RKO (cell line): ENCODE results near the gene DAB2IP.

ENCODE experiments used
- DNase-seq: peaks from one replicate; pipeline ENCODE4 v3.0.0-alpha.2; 2016; ENCODE audit warnings: low spot score

Gene DAB2IP

DNA sequence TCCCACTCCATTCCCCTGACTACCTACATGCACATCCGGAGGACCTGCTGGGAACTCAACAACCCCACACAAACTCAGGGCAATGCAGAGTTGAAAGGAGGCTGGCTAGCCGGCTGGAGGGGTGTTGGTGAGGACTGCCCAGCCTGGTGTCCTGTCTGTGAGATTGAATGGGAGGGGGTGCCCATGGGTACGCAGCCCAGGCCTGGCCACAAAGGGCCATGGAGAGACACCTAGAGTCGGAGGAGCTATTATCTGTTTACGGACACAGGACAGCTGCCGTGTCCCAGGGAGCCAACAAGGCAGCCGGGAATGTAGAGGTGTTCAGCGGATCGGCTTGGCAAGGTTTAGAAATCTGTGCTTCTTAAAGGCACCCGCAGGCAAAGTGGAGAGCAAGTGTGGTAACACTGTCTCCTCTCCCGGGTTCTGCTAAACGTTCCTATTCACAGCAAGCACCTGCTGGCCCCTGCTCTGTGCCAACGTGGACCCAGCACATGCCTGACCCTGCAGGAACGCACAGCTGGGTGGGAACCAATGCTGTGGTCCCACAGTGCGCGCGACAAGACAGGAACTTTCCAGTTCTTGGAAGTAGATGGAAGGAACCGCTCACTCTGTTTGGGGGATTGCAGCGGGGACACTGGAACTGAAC, 166.7 kb downstream of the DAB2IP start:
- no peak for DNase-seq

- DNase-seq: no peak
These were observed 167.5 kb downstream of the DAB2IP start for GRCh38 chr9:121818841-121819427.

- DNase-seq: peak; percentile 35
These were observed 168.2 kb downstream of the DAB2IP start for GRCh38 chr9:121819428-121820231.

DNA sequence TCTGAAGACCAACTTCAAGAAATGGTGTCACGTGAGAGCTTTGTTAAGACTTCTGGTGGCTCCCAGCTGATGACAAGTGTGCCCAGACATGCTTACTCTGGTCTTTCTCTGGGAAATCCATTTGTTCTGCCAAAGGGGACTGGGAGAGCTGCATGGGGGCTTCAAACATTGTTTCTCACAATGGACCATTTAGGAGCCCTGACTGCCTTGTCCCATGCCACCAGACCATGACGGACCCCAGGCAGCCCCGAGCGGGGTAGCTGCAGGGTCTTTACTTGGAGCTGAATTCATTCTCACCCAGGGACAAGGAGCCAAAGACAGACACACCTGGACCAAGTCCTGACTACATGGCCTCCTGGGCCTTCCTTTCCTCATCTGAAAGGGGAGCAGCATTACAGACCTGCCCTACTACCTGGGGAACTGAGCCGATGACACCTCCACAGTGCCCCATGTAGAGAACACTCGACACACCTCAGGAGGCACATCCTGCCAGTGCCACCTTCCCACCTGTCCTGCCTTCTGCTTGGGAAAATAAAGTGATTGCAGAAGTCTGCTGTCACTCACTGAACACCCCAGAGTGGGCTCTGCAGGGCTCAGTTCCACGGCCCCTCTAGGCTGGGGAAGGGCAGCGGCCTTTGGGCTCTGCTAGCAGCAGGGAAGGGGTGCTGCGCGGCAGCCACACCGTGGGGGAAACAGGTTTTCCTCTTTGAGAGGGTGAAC, 169.0 kb downstream of the DAB2IP start:
- DNase-seq: no peak

DNA sequence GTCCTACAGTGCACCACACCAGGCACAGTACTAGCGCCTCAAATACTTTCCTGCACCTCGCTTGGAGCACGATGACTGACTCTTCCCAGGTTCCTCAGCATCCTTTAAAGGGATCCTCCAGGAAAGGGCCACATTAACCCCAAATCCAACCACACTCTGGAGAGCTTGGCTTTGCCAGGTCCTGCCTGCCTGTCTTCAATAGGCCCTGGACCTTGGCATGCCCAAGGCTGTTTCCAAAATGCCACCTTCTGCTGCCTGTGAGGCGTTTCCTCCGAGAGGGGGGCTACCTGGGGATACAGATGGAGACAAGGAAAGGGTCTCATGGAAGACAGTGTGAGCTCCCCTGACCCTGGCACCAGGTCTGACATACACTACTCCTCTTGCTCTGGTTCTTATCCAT, 169.9 kb downstream of the DAB2IP start:
- DNase-seq: no peak

GRCh38 chr9:121822093-121823085, 171.0 kb downstream of the DAB2IP start:
- DNase-seq: no peak

DNA sequence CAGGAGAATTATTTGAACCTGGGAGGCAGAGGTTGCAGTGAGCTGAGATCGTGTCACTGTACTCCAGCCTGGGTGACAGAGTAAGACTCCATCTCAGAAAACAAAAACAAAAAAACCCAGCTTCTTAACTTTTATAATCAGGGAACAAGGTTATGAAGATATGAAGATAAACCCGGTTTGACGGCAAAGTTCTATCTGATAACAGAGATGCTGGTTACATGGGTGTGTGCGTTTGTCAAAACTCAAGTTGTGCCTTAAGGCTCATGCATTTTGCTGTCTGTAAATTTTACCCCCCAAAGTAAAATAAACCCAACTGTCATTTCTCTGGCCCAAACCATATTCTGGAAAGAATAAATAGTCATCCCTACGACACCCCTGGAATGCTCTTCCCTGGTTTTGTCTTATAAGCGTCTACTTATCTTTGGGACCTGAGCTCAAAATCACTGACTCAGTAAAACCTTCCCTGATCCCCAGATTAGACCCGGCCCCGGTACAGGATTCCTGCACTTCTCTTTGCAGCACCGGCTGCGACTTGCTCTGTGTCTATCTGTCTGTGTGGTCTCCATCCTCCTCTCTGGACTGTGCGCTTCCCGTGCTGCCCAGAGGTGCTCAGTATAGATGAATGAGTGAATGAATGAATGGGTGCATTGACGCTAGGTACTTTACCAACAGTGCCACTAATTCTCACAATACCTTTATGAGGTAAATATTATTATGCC, 172.2 kb downstream of the DAB2IP start:
- no peak for DNase-seq

DNA sequence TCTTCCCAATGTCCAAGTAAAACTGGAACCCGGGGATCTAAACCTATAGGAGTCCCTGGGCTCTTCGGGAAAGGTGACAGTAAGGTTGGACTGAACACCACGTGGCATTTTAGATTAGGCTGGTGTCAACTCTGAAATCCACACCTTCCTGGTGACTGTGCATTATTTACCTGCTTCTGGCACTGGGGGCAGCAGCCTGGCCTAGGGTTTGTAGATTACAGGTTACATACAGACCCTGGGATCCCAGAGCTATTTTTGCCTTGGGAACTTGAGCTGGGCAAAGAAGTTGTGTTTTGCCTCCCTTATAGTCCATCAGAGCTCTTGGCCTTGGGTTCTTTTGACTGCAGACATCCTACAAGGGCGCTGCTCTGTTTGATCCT, 173.2 kb downstream of the DAB2IP start:
- DNase-seq: no peak

DNA sequence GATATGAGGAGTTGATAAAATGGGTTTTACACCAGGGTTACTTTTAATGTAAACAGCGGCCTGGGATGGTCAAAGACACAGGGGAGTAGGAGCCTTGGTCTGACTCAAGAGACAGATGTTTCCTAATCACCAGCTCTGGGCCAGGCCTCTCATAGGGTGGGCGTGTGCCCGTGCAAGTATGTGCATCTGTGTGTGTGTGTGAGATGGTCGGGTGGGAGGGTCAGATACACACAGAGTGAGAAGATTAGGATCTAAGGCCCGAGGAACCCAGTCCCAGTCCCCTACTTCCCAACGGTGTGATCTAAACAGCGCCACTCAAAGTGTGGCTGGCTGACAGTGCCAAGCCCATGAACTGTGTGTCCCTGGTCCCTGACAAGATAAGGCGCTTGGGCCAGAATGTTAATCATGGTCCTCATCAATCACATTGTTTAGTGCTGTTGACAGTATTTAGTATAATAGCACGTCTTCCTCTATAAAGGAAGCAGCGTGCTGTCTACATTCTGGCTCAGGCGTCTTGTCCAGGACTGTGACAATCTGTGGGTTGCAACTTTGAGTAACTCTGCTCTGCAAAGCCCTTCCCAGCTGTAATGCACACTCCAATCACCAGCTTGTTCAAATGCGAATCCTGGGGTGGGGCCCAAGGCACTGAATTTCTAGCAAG, 173.7 kb downstream of the DAB2IP start:
- no peak for DNase-seq

DNA sequence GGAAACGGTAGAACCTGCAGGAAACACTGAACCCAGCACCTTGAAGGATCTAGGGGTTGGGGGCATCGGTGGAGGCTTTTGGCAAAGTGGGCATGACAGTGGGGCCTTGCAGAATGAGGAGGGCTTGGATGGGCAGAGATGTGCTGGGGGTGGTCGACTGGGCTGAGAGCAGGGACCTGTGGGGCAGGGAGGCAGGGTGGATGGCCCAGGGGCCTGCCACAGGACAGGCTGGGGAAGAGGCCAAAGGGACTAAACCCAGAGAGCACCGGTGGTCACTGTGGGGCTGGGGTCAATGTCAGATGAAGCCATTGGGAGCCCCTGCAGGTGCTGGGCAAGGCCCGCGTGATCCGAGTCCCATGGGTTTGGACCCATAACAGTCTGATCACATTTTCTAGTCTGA, 175.3 kb downstream of the DAB2IP start:
- no peak for DNase-seq

GRCh38 chr9:121827251-121827967, 176.0 kb downstream of the DAB2IP start:
- DNase-seq: no peak

- no peak for DNase-seq
These were observed 179.2 kb downstream of the DAB2IP start for GRCh38 chr9:121830441-121831140.

GRCh38 chr9:121831869-121832268, 180.4 kb downstream of the DAB2IP start:
- no peak for DNase-seq

DNA sequence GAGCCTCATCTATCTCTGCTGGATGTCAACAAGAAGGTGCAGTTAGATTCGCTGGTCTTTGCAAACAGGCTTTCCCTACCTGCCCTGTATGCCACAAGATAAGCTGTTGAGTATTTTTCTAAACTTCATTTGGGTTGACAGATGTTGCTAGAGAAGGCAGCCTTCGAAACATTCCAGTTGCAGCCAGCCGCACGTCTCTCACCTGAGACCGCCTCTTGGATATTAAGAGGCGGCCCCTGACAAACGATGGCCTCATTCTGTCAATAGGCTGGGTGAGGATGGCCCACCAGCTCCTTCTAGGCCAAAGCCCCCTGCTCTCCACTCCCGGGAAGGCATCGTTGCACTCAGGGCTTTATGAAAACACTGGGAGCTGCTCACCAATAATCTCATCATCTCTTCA, 181.6 kb downstream of the DAB2IP start:
- DNase-seq: no peak
